Measurements from ENCODE around the gene HTR6.

Gene HTR6

GRCh38 chr1:19639999-19640362, 24.7 kb upstream of the HTR6 start:
- H2AFZ ChIP-seq (ENCODE audit: low read depth, low read length): no peak overlapping the region
- TF ChIP-seq EZH2 (IDR thresholded peaks at IDR 0.05; ENCODE audit: borderline replicate concordance, low read depth, low read length, severe bottlenecking): no peak
- no peak for TF ChIP-seq CTCF (IDR thresholded peaks at IDR 0.05; ENCODE audit: borderline replicate concordance, extremely low read depth, low read length, poor library complexity, severe bottlenecking)
- ATAC-seq (ENCODE audit: insufficient read depth, low read depth): no peak

GRCh38 chr1:19640363-19641316, 24.0 kb upstream of the HTR6 start:
- Histone ChIP-seq H3K9ac (ENCODE audit: low read depth, low read length) (no peak overlapping the region), H3K4me3 (ENCODE audit: low read depth in 1 of 2, low read length in 2 of 2) (no peak overlapping the region), H3K27me3 (ENCODE audit: insufficient read depth, low read length, poor library complexity) (no peaks in the 10 kb centered on the region), H3K4me2 (ENCODE audit: insufficient read depth, low read length) (no peak overlapping the region), H3K27ac (ENCODE audit: low read length) (no peak overlapping the region), H4K20me1 (ENCODE audit: insufficient read depth, low read length) (no peaks in the 10 kb centered on the region; the same call in 1 of the 2 replicates), H3K79me2 (ENCODE audit: insufficient read depth, low read length) (no peaks in the 10 kb centered on the region), H2AFZ (ENCODE audit: low read depth, low read length) (no peak overlapping the region), H3K36me3 (ENCODE audit: insufficient read depth, low read length) (no peaks in the 10 kb centered on the region), H3K9me3 (ENCODE audit: insufficient read depth, low read length, severe bottlenecking) (no peaks in the 10 kb centered on the region), H3K4me1 (ENCODE audit: insufficient read depth, low read length) (no peaks in the 10 kb centered on the region)
- DNase-seq: no peak
- ATAC-seq (ENCODE audit: insufficient read depth, low read depth): no peak
- no peak for TF ChIP-seq EZH2 (IDR thresholded peaks at IDR 0.05; ENCODE audit: borderline replicate concordance, low read depth, low read length, severe bottlenecking)
- TF ChIP-seq CTCF (IDR thresholded peaks at IDR 0.05; ENCODE audit: borderline replicate concordance, extremely low read depth, low read length, poor library complexity, severe bottlenecking): no peak

More at GRCh38 chr1:19639999-19640362, 24.7 kb upstream of the HTR6 start:
- Histone ChIP-seq H3K4me1 (ENCODE audit: insufficient read depth, low read length) (no peaks in the 10 kb centered on the region), H3K27me3 (ENCODE audit: insufficient read depth, low read length, poor library complexity) (no peaks in the 10 kb centered on the region), H3K27ac (ENCODE audit: low read length) (no peak overlapping the region), H3K79me2 (ENCODE audit: insufficient read depth, low read length) (no peaks in the 10 kb centered on the region), H3K4me2 (ENCODE audit: insufficient read depth, low read length) (no peak overlapping the region), H3K4me3 (ENCODE audit: low read depth in 1 of 2, low read length in 2 of 2) (no peak overlapping the region), H3K9ac (ENCODE audit: low read depth, low read length) (no peak overlapping the region), H3K36me3 (ENCODE audit: insufficient read depth, low read length) (no peaks in the 10 kb centered on the region), H3K9me3 (ENCODE audit: insufficient read depth, low read length, severe bottlenecking) (no peaks in the 10 kb centered on the region), H4K20me1 (ENCODE audit: insufficient read depth, low read length) (no peaks in the 10 kb centered on the region; the same call in 1 of the 2 replicates)
- DNase-seq: no peak

- no peaks in the 10 kb centered on the region for H3K27me3 ChIP-seq (ENCODE audit: insufficient read depth, low read length, poor library complexity)
- no peak overlapping the region for H3K4me2 ChIP-seq (ENCODE audit: insufficient read depth, low read length)
- H4K20me1 ChIP-seq (ENCODE audit: insufficient read depth, low read length): no peaks in the 10 kb centered on the region; the same call in 1 of the 2 replicates
- no peaks in the 10 kb centered on the region for H3K79me2 ChIP-seq (ENCODE audit: insufficient read depth, low read length)
- H3K9me3 ChIP-seq (ENCODE audit: insufficient read depth, low read length, severe bottlenecking): no peaks in the 10 kb centered on the region
- ATAC-seq (ENCODE audit: insufficient read depth, low read depth): no peak
- no peak overlapping the region for H3K27ac ChIP-seq (ENCODE audit: low read length)
- no peak overlapping the region for H3K9ac ChIP-seq (ENCODE audit: low read depth, low read length)
- TF ChIP-seq CTCF (IDR thresholded peaks at IDR 0.05; ENCODE audit: borderline replicate concordance, extremely low read depth, low read length, poor library complexity, severe bottlenecking) (no peak), EZH2 (IDR thresholded peaks at IDR 0.05; ENCODE audit: borderline replicate concordance, low read depth, low read length, severe bottlenecking) (no peak)
- no peak overlapping the region for H2AFZ ChIP-seq (ENCODE audit: low read depth, low read length)
- H3K4me1 ChIP-seq (ENCODE audit: insufficient read depth, low read length): no peaks in the 10 kb centered on the region
- no peak overlapping the region for H3K4me3 ChIP-seq (ENCODE audit: low read depth in 1 of 2, low read length in 2 of 2)
- no peaks in the 10 kb centered on the region for H3K36me3 ChIP-seq (ENCODE audit: insufficient read depth, low read length)
- DNase-seq: no peak
These were observed 21.6 kb upstream of the HTR6 start for GRCh38 chr1:19643121-19643520.

Measured in DND-41 (cell line).